GM18511 (cell line): Measurements from ENCODE around the gene OR4C3.
"Not testable (repeated sequence)": the region's sequence is repeated elsewhere in the genome, so short reads cannot be mapped to it uniquely, and the experiment has no call there.

ENCODE experiments used
- ATAC-seq: cut with Tn5 transposase; IDR thresholded peaks from one replicate; pipeline ENCODE4 v1.9.1; 2021; ENCODE audit warnings: mild to moderate bottlenecking, moderate library complexity; ENCODE audit not compliant: unreplicated experiment

Gene OR4C3

DNA sequence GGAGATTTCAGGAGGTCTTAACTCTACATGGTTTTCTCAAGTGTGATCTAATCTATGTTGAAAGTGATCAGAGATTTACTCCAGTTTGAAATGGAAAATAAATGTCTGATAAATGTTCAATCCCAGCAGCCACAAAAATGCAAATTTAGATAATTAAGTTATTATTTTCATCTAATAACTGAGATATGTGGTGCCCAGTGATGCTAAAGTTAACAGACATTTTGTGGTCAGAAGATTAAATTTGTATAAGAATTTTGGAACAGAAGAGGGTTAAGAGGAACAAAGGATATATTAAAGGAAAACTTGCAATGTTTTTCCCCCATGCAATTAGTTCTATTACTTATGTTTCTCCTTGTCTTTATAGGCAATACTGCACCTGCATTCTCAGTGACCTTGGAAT is at the start of gene OR4C3:
OR4C3 (plus strand) TSS at position 301 of the 400 bp plus-strand sequence. CDS start 102 bp downstream, outside the sequence.
- ATAC-seq = not testable (repeated sequence)

GRCh38 chr11:48305923-48306322 is 18.8 kb upstream of the OR4C3 start, which contains the start of gene OR4S1:
Gene OR4S1 (plus strand): TSS chr11:48306223. CDS start chr11:48306223, 0 bp downstream.
- ATAC-seq = no peak

GRCh38 chr11:48307760-48308386 is 16.8 kb upstream of the OR4C3 start:
- peak; percentile 96 for ATAC-seq

DNA sequence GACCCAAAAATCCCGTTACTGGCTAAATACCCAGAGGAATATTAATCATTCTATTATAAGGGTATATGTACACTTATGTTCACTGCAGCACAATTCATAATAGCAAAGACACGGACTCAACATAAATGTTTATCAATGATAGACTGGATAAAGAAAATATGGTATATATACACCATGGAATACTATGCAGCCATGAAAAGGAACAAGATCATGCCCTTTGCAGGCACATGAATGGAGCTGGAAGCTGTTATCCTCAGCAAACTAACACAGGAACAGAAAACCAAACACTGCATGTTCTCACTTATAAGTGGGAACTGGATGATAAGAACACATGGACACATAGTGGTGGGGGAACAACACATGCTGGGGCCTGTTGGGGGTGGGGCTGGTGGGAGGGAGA is 11.1 kb upstream of the OR4C3 start:
- ATAC-seq = not testable (repeated sequence)

GRCh38 chr11:48319813-48320212 is 4.9 kb upstream of the OR4C3 start:
- not testable (repeated sequence) for ATAC-seq

GRCh38 chr11:48341466-48341865 is 16.7 kb downstream of the OR4C3 start:
- no peak for ATAC-seq

GRCh38 chr11:48342505-48342904 is 17.8 kb downstream of the OR4C3 start:
- not testable (repeated sequence) for ATAC-seq

GRCh38 chr11:48346286-48346685 is 21.6 kb downstream of the OR4C3 start:
- ATAC-seq = not testable (repeated sequence)

GRCh38 chr11:48354013-48354412 is 29.3 kb downstream of the OR4C3 start:
- no peak for ATAC-seq

DNA sequence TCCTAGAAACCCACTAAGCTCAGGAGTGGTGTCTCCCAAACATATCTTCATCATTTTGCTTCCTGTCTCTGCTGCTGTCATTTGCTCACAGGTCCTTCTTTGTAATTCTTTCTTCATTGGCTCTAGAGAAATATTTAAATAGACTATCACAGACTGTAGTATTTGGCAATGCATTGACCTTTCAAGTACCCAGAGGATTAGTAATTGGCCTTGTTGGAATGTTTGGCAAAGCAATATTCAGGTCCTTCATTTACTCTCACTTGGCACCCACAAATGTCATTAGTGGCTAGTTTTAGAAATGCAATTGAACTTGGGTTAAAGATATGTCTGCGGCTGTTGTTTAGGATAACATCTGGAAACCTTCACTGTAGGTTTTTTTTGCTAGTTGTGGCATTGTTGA is 30.0 kb downstream of the OR4C3 start:
- ATAC-seq = no peak

- ATAC-seq = not testable (repeated sequence)
Measured at GRCh38 chr11:48361289-48361688, 36.6 kb downstream of the OR4C3 start.

DNA sequence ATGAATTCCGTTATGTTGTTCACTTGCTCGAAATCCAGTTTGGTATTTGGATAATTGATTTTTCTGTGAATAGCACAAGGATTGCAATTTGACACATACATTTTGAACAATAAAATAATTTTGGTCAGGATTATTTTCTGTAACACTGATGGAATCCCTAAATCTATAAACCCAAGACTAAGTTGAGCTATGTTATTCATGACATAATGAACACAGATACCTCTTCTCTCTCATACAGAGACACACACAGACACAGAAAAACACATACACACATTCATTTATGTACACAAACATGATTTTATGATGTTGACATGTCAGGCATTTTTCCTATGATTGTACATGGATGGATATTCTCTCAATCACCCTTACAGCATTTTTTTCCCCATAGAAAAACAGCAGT is 41.6 kb downstream of the OR4C3 start, which contains the start of gene OR4C5:
OR4C5 (minus strand) TSS at position 101 of the 400 bp plus-strand sequence; CDS start at position 101, 0 bp downstream.
- ATAC-seq = no peak
